ENCODE results near the gene LRMDA. TPM values are rescaled to one million over a fixed set of nuclear protein-coding genes. Genes with fewer than 3 reads are reported as not detected.

LRMDA gene
- total and polyA plus RNA-seq, 2 of the 8 experiments (the other 6 are each of a cell fraction or from before 2014, with no cell fraction given), result 0.86 to 2.8 TPM

DNA sequence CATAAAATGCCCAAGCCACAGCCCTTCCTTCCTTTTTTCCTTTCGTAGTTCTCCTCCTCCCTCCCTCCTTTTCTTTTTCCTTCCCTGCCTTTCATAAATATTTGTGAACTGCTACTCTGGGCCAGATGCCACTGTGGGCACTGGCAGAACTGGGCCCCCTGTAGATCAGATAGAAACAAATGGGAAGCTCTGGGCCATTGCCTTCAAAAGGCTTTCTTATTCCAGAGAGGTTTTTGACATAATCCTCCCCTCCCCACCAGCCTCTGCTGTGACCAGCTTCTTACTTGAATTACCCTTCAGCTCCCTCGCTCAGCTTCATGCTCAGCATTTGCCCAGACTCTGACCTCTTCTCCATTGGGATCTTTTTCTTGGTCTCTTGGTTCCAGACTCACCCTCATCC, 886.8 kb downstream of the LRMDA start (continued):
- TF ChIP-seq, protein P1, sequence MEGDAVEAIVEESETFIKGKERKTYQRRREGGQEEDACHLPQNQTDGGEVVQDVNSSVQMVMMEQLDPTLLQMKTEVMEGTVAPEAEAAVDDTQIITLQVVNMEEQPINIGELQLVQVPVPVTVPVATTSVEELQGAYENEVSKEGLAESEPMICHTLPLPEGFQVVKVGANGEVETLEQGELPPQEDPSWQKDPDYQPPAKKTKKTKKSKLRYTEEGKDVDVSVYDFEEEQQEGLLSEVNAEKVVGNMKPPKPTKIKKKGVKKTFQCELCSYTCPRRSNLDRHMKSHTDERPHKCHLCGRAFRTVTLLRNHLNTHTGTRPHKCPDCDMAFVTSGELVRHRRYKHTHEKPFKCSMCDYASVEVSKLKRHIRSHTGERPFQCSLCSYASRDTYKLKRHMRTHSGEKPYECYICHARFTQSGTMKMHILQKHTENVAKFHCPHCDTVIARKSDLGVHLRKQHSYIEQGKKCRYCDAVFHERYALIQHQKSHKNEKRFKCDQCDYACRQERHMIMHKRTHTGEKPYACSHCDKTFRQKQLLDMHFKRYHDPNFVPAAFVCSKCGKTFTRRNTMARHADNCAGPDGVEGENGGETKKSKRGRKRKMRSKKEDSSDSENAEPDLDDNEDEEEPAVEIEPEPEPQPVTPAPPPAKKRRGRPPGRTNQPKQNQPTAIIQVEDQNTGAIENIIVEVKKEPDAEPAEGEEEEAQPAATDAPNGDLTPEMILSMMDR (IDR thresholded peaks at IDR 0.05; ENCODE audit: control extremely low read depth in 1 of 3, insufficient read depth in 1 of 3, low read depth in 1 of 3, low read length in 3 of 3), result no peak
